Stimulated activated naive CD8-positive, alpha-beta T cell treated with anti-CD3 and anti-CD28 coated beads, Interleukin-15, amount 100 ng/mL, for 72 hours (primary cell): ENCODE results near the gene XAB2.
A peak's percentile ranks its signal among the peaks of the same experiment; 100 is the strongest.

Experiments used
- ATAC-seq: fragments of 150-1000 bp; cut with Tn5 transposase; 2 replicates; pipeline ENCODE4 v1.10.0; 2021; ENCODE audit warnings: mild to moderate bottlenecking, moderate library complexity
- DNase-seq, 2 donors: peaks; one replicate each; pipeline ENCODE4 v3.0.0; 2021 to 2022
- H3K27ac Mint-ChIP-seq, 2 donors: one replicate each; pipeline ENCODE4 v1.8.0; 2022; ENCODE audit warnings: mild to moderate bottlenecking in 2 of 2, mixed read lengths in 2 of 2, moderate library complexity in 2 of 2
- H3K27me3 Mint-ChIP-seq: one replicate; pipeline ENCODE4 v1.8.0; 2022; ENCODE audit warnings: mixed read lengths
- H3K4me1 Mint-ChIP-seq: one replicate; pipeline ENCODE4 v1.8.0; 2022; ENCODE audit warnings: mild to moderate bottlenecking, mixed read lengths
- H3K4me3 Mint-ChIP-seq, 2 donors: one replicate each; pipeline ENCODE4 v1.8.0; 2022; ENCODE audit warnings: mild to moderate bottlenecking in 2 of 2, mixed read lengths in 2 of 2, moderate library complexity in 1 of 2
- H3K9me3 Mint-ChIP-seq, 2 donors: one replicate each; pipeline ENCODE4 v1.8.0; 2022; ENCODE audit warnings: mixed read lengths in 2 of 2

The XAB2 gene

DNA sequence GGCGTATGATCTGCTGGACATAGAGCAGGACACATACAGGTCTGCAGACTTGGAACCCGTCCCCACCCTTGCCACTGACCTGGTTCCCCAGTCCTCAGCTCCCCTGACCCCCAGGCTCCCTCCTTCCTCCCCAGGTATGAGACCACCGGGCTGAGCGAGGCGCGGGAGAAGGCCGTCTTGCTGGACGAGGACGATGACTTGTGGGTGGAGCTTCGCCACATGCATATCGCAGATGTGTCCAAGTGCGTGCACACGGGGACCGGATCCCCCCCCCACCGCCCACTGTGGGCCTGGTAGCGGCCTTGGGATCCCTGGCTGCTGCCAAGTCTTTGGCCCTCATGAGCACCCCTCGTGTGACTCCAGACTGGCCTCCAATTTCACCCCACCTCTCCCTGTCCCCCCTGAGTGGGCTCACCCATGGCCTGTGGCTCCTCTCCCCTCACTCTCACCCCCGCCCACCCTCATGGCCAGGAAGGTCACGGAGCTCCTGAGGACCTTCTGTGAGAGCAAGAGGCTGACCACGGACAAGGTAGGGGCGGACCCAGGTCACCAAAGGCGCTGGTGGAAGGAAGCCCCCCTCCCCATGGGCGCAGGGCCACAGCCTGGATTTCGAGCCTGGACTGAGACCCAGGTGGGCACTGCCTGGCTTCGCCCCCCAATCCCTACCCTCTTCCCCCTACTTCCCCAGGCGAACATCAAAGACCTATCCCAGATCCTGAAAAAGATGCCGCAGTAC, 13.1 kb upstream of the XAB2 start:
- Mint-ChIP-seq H3K27ac (peak overlapping the region in 1 of 2 donors; percentile 59), H3K9me3 (peaks cover 6 to 9% of the 10 kb centered on the region in 2 donors), H3K27me3 (no peaks in the 10 kb centered on the region), H3K4me1 (peaks cover 35% of the 10 kb centered on the region), H3K4me3 (no peak overlapping the region)
- no peak for ATAC-seq
- no peak for DNase-seq

DNA sequence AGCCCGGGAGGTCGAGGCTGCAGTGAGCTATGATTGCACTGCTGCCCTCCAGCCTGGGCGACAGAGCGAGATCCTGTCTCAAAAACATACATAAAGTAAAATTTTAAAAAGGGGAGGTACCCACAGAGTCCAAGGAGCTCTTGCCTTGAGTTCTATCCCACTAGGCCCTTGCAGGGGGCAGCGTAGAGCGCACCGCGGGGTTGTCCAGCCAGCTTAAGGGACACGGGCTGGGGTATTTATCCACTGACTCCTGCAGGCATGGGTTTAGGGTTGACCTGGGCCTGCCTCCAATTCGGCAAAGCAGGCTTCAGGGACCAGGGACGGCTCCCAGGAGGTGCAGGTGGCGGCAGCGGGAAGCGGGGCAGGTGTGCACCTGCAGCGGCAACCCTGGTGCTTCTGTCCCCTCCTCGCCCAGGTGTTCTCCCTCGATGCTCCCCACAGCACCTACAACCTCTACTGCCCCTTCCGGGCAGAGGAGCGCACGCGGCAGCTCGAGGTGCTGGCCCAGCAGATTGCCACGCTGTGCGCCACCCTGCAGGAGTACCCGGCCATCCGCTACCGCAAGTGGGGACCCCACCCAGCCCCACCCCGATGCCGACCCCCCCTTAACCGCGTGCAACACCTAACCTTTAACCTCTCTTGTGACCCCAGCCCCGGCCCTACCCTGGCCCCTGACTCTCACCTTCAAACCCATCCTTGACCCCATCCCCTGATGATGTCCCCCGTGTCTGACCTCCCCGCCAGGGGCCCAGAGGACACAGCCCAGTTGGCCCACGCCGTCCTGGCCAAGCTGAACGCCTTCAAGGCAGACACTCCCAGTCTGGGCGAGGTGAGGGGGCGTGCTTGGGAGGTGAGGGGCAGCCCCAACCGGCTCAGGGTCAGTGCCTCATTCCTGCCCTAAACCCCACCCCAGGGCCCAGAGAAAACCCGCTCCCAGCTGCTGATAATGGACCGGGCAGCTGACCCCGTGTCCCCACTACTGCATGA, 12.2 kb upstream of the XAB2 start:
- ATAC-seq (no peak), DNase-seq (no peak)
- H3K4me1 Mint-ChIP-seq, result peaks cover 40% of the 10 kb centered on the region
- H3K4me3 Mint-ChIP-seq, result no peak overlapping the region
- H3K27me3 Mint-ChIP-seq, result no peaks in the 10 kb centered on the region
- H3K27ac Mint-ChIP-seq, result no peak overlapping the region
- H3K9me3 Mint-ChIP-seq, result peaks cover 6 to 9% of the 10 kb centered on the region in 2 donors

DNA sequence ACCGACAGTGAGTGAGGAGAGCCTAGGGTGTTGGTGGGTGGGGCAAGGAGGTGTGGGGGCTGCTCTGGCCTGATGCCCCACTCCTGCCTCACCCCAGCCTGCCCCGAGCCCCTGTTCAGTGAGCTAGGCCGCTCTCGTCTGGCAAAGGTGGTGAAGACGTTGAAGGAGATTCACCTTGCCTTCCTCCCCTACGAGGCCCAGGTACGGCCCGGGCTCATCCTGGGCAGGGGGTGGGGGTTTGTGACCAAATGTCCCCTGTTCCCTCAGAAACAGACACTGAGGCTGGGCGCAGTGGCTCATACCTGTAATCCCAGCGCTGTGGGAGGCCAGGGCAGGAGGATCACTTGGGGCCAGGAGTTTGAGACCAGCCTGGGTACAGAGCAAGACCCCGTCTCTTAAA, 11.5 kb upstream of the XAB2 start:
- DNase-seq, result no peak
- Mint-ChIP-seq H3K27ac (no peak overlapping the region), H3K9me3 (peaks cover 6 to 9% of the 10 kb centered on the region in 2 donors), H3K4me1 (peaks cover 48% of the 10 kb centered on the region), H3K27me3 (no peaks in the 10 kb centered on the region), H3K4me3 (no peak overlapping the region)
- ATAC-seq, result no peak

DNA sequence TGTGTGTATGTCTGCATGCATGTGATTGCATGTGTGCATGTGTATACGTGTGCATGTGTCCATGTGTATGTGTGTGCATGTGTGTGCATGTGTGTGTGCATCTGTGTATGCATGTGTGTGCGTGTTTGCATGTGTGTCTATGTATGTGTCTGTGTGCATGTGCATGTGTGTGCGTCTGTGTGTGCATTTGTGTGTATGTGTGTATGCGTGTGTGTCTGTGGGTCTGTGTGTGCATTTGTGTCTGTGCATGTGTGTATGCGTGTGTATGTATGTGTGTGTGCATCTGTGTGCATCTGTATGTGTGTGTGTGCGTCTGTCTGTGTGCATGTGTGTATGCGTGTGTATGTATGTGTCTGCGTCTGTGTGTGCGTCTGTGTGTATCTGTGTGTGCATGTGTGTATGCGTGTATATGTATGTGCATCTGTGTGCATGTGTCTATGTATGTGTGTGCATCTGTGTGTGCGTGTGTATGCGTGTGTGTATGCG, 10.6 kb upstream of the XAB2 start:
- ATAC-seq, result no peak
- Mint-ChIP-seq H3K4me3 (no peak overlapping the region), H3K27ac (no peak overlapping the region), H3K4me1 (peaks cover 57% of the 10 kb centered on the region), H3K9me3 (peaks cover 6 to 9% of the 10 kb centered on the region in 2 donors), H3K27me3 (no peaks in the 10 kb centered on the region)
- DNase-seq, result no peak

DNA sequence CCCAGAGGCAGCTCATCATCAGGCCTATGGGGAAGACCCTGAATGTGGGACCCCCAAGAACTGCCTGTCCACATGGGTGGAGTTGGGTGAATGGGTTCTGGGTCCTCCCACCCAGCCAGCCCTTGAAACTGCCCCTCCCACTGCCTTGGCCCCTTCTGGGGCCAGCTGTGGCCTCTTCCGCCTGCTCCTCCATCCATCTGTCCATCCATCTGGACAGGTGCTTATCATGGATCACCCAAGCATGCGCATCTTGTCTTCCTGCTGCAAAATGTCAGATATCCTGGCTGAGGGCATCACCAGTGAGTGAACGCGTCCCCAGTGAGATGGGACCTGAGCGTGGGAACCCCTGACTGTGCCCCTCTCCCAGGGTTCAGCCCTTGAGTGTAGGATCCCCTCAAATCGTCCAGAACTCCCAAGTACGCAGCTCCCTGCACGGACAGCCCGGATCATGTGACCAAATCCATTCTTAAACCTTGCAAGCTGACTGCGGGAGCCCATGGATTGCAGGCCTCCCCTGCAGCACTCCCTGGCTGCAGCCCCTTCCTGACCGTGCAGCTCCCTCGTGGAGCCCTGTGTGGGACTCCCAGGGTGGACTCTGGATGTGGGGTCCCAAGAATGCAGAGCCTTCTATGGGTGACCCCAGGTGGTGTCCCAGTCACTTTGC, 9.6 kb upstream of the XAB2 start:
- H3K27me3 Mint-ChIP-seq, result no peaks in the 10 kb centered on the region
- no peak for DNase-seq
- H3K9me3 Mint-ChIP-seq, result peaks cover 6 to 9% of the 10 kb centered on the region in 2 donors
- no peak for ATAC-seq
- H3K4me1 Mint-ChIP-seq, result peaks cover 61% of the 10 kb centered on the region
- peak overlapping the region in 1 of 2 donors; percentile 30 for H3K4me3 Mint-ChIP-seq
- H3K27ac Mint-ChIP-seq, result peak overlapping the region in 1 of 2 donors; percentile 19

DNA sequence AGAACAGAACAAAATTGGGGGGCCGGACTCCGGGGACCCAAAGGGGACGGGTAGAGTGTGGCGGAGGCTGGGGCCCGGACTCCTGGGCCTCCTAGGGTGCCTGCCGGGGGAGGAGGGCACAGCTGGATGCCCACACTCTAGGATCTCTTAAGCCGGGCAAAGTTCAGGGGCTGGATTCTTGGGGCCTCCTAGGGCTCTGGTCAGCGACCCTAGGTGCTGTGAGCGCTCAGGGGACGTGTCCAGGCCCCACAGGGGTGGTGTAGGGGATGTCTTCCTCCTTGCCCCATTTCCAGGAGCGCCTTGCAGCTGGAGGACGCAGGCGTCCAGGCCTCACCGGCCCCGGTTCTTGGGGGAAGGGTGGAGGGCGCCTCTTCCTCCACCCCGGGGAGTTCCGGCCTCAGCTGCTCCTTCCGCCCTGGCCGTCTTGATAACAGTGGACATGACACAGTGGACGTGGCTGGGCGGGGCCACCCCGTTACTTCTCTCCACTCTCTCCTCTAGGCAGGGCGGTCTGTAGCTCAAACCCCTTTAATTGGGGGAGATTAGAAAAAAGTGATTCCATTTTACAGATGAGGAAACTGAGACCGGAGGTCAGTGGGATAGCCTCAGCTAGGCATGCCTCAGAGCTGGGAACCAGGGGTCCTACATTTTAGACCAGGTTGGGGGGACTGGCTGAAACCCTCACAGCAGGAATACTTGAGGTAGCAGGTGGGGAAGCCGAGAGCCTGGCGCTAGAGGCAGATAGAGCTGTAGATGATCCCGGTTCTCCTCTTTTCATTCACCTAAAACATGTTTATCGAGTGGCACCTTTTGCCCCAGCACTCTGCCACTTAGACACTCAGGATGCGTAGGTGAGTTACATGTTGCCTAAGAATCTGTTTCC, 8.3 kb upstream of the XAB2 start:
- Mint-ChIP-seq H3K27ac (peak overlapping the region; percentile 98 to 99), H3K4me3 (peak overlapping the region; percentile 90 to 93), H3K9me3 (peaks cover 6 to 9% of the 10 kb centered on the region in 2 donors), H3K27me3 (no peaks in the 10 kb centered on the region), H3K4me1 (peaks cover 69% of the 10 kb centered on the region)
- DNase-seq, result peak in 1 of 2 donors; percentile 35
- peak; percentile 50 for ATAC-seq

DNA sequence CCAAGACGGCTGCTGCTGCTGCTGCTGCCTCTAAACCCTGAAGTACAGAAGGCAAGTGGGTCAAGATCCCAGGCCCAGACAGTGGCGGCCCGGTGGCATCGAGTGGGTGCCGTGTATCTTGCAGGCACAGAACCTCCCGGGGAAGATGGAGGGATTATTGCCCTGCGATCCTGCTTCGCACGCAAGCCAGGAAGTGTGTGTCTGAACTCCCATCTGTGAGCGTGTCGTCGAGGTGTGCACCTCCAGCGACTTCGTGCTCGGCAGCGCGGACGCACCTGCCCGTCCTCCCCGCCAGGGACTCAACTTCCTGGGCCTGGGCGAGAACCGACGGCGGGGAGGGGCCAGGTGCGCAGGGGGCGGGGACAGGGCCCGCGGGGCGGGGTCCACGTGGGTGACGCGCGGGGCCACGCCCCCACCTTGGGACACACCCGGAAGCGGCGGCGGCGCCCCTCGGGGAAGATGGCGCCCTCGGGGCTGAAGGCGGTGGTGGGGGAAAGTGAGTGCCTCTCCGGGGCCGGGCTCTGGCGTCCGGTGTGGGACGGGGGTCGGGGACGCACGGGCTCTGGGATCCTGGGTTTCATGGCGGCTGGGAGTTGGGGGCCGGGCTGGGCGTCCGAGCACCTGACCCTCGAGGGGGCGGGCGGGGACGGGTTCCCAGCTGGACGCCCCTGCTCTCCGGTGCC, 7.5 kb upstream of the XAB2 start, which contains the start of gene STXBP2:
STXBP2 (plus strand) TSS at position 420 of the 683 bp plus-strand sequence; CDS start at position 460, 40 bp downstream.
- peak within 1 kb of the TSS; percentile 90 to 93 for H3K4me3 Mint-ChIP-seq
- ATAC-seq (peak; percentile 94), DNase-seq (peak; percentile 91 to 93)
- H3K27me3 Mint-ChIP-seq, result no peaks in the 10 kb centered on the region
- H3K4me1 Mint-ChIP-seq, result peaks cover 74% of the 10 kb centered on the region
- peak within 1 kb of the TSS; percentile 98 to 99 for H3K27ac Mint-ChIP-seq
- H3K9me3 Mint-ChIP-seq, result peaks cover 6 to 9% of the 10 kb centered on the region in 2 donors

DNA sequence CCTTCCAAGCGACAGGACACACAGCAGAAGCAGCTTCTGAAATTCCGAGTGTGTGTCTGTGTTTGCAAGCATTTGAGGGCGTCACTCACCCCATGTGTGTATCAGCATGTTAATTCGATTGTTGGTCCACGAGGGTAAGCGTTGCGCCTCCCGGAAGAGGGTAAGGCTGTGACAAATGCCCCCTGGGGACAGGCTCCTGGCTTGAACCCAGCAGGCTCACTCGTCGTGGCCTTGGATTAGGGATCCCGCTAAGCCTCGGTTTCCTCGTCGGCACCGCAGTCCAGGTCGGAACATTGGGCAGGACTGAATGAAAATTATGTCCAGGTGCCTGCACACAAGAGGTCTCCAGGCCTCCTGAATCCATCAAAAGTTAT, 7.0 kb upstream of the XAB2 start:
- peaks cover 79% of the 10 kb centered on the region for H3K4me1 Mint-ChIP-seq
- no peak for ATAC-seq
- DNase-seq, result no peak
- H3K9me3 Mint-ChIP-seq, result peaks cover 6 to 9% of the 10 kb centered on the region in 2 donors
- peak overlapping the region; percentile 90 to 93 for H3K4me3 Mint-ChIP-seq
- peak overlapping the region; percentile 63 to 98 for H3K27ac Mint-ChIP-seq
- H3K27me3 Mint-ChIP-seq, result no peaks in the 10 kb centered on the region

DNA sequence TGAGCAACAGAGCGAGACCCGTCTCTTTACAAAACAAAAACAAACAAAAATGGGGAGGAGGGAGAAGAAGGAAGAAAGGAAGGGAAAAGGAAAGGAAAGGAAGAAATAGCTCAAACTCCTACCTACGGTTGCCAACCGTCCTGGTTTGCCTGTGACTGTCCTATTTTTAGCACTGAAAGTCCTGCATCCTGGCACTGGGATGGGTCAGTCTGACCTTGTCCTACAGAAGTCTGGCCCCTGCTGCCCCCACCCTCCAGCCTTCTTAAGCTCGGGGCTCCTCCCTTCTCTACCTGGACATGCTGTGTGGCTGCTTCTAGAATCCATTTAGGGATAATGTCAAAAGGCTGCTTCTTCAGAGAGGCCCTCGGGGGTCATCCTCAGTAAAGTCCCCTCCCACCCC, 6.3 kb upstream of the XAB2 start:
- peaks cover 6 to 9% of the 10 kb centered on the region in 2 donors for H3K9me3 Mint-ChIP-seq
- peak overlapping the region in 1 of 2 donors; percentile 28 for H3K4me3 Mint-ChIP-seq
- ATAC-seq, result no peak
- no peak for DNase-seq
- H3K27ac Mint-ChIP-seq, result no peak overlapping the region
- H3K4me1 Mint-ChIP-seq, result peaks cover 85% of the 10 kb centered on the region
- H3K27me3 Mint-ChIP-seq, result no peaks in the 10 kb centered on the region

DNA sequence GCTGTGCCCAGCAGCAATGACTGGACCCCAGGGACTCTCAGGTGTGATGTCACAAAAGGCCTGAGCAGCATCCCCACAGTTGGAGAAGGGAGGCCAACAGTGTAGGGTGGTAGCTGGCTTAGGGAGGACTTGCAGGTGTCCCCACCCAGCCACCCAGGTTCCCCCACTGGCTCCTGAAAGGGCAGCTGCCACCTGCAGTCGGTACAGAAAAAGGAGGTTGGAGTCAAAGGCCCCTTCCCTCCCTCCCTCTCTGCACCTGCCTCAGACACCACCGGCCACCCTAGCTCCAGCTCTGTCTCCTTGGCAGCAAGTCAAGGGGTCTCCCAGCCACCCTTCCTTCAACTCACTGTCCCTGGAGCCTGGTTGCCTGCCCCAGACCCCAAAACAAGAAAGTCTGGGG, 4.4 kb upstream of the XAB2 start, which contains the start of gene PCP2:
PCP2 (minus strand) TSS at position 22 of the 400 bp plus-strand sequence. CDS start 262 bp downstream, outside the sequence.
- H3K4me3 Mint-ChIP-seq, result no peak within 1 kb of the TSS
- H3K27me3 Mint-ChIP-seq, result no peaks in the 10 kb centered on the region
- no peak for DNase-seq
- no peak for ATAC-seq
- peak within 1 kb of the TSS in 1 of 2 donors; percentile 92 for H3K27ac Mint-ChIP-seq
- H3K4me1 Mint-ChIP-seq, result peaks cover 88% of the 10 kb centered on the region
- no peaks in the 10 kb centered on the region for H3K9me3 Mint-ChIP-seq

DNA sequence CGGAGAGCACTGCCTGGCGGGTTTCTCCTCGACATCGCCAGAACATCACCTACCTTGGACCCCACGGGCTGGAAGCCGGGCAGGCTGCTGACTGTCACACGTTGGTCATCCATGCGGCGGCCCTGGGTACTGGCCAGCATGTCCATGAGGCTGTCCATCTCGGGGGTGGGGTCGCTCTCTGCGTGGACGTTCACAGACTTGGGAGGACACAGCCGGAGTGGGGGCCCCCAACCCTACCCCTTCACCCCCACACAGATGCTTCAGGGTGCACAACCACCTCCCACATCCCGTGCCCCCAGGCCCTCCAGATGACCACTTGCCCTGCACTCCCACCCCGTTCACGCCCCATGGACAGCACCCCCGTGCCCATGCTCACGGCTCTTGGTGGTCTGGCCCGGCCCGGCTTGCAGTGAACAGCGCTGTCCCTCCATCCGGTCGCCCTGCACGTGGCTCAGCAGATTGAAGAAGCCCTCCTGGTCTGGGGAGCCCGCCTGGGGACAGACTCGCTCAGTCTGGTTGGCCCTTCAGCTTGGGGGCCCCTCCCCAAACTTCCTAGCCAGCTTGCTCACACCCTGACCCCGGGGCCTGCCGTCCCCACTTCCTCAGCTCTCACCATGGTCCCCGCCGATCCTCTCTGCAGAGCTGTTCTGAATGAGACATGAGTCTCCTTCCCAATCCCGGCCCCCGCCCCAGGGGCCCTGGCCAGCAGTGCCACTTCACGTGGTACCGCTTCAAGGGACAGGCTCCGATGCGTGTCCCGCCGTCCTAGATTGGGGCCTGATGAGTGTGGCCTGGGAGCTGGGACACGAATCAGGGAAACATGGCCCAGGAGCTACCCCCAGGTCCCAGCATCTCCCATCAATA, 3.2 kb upstream of the XAB2 start:
- Mint-ChIP-seq H3K9me3 (no peaks in the 10 kb centered on the region), H3K4me1 (peaks cover 88% of the 10 kb centered on the region), H3K27ac (peak overlapping the region in 1 of 2 donors; percentile 92), H3K27me3 (no peaks in the 10 kb centered on the region), H3K4me3 (no peak overlapping the region)
- DNase-seq (no peak), ATAC-seq (no peak)

DNA sequence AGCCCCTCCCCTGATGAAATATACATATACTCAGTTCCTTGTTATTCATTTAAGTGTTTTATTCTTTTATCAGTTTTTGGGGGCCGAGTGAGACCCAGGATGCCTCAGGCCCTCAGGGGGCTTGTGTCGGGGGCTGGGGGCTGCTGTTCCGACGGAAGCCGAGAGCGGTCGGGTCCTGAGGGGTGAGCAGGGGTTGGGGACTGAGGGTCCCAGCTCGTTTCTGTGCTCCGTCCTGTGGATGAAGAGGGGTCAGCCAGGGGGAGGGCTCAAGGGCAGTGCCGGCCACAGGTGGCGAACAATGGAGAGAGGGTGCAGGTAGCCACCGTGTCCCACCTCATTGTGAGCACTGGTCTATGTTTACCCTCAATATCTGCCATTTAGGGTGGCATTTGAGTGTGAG, 2.2 kb upstream of the XAB2 start:
- DNase-seq, result no peak
- Mint-ChIP-seq H3K9me3 (no peaks in the 10 kb centered on the region), H3K27ac (no peak overlapping the region), H3K4me3 (no peak overlapping the region), H3K4me1 (peaks cover 89% of the 10 kb centered on the region), H3K27me3 (no peaks in the 10 kb centered on the region)
- no peak for ATAC-seq
